Neural progenitor cell (in vitro differentiated cells): Measurements from ENCODE around the gene SCFD2. TPM values are rescaled to one million over a fixed set of nuclear protein-coding genes. Genes with fewer than 3 reads are reported as not detected.
"Not testable (repeated sequence)": the region's sequence is repeated elsewhere in the genome, so short reads cannot be mapped to it uniquely, and the experiment has no call there.

ENCODE experiments used
- DNase-seq: peaks from one replicate; pipeline ENCODE4 v3.0.0-alpha.2; 2016; ENCODE audit warnings: low spot score
- H2AFZ ChIP-seq: fragments of 200-600 bp; sonication (generic); replicated peaks from 2 replicates; pipeline ENCODE4 v1.6.1; 2016; ENCODE audit warnings: antibody characterized with exemption
- H3F3A ChIP-seq: fragments of 200-600 bp; sonication (generic); 2 replicates; pipeline ENCODE4 v1.6.1; 2016; ENCODE audit warnings: antibody characterized with exemption, low read depth
- H3K27ac ChIP-seq: fragments of 200-600 bp; sonication (generic); 2 replicates; pipeline ENCODE4 v1.5.1; 2016; ENCODE audit warnings: mild to moderate bottlenecking
- H3K27me3 ChIP-seq: fragments of 200-600 bp; sonication (generic); 2 replicates; pipeline ENCODE4 v1.6.1; 2016; ENCODE audit warnings: mild to moderate bottlenecking, moderate library complexity
- H3K36me3 ChIP-seq: fragments of 200-600 bp; sonication (generic); 2 replicates; pipeline ENCODE4 v1.5.1; 2016
- H3K4me1 ChIP-seq: fragments of 200-600 bp; sonication (generic); 2 replicates; pipeline ENCODE4 v1.6.1; 2016; ENCODE audit warnings: mixed run types
- H3K4me2 ChIP-seq: fragments of 200-600 bp; sonication (generic); 2 replicates; pipeline ENCODE4 v1.6.1; 2016
- H3K4me3 ChIP-seq: fragments of 200-600 bp; sonication (generic); 2 replicates; pipeline ENCODE4 v1.5.1; 2016
- H3K79me2 ChIP-seq: fragments of 200-600 bp; sonication (generic); 2 replicates; pipeline ENCODE4 v1.6.1; 2016; ENCODE audit warnings: low read depth
- H3K9ac ChIP-seq: fragments of 200-600 bp; sonication (generic); 2 replicates; pipeline ENCODE4 v1.6.1; 2016
- H3K9me3 ChIP-seq: fragments of 200-600 bp; sonication (generic); 2 replicates; pipeline ENCODE4 v1.5.1; 2016; ENCODE audit warnings: low read depth
- H4K20me1 ChIP-seq: fragments of 200-600 bp; sonication (generic); 2 replicates; pipeline ENCODE4 v1.6.1; 2016; ENCODE audit warnings: low read depth
- H3K27ac Mint-ChIP-seq: 3 replicates; pipeline ENCODE4 v1.8.0; 2021; ENCODE audit warnings: mixed read lengths
- H3K27me3 Mint-ChIP-seq: 2 replicates; pipeline ENCODE4 v1.8.0; 2022; ENCODE audit warnings: low read depth, mild to moderate bottlenecking, inconsistent platforms, moderate library complexity, mixed read lengths; ENCODE audit not compliant: insufficient read depth
- H3K36me3 Mint-ChIP-seq: 3 replicates; pipeline ENCODE4 v1.8.0; 2021; ENCODE audit warnings: mixed read lengths
- H3K4me1 Mint-ChIP-seq: 3 replicates; pipeline ENCODE4 v1.8.0; 2021; ENCODE audit warnings: mixed read lengths
- H3K4me3 Mint-ChIP-seq: 3 replicates; pipeline ENCODE4 v1.8.0; 2021; ENCODE audit warnings: mild to moderate bottlenecking, moderate library complexity, mixed read lengths
- H3K9me3 Mint-ChIP-seq: 3 replicates; pipeline ENCODE4 v1.8.0; 2020; ENCODE audit warnings: mixed read lengths
- EZH2 ChIP-seq: fragments of 200-600 bp; sonication (generic); IDR thresholded peaks from 2 replicates; pipeline ENCODE4 v1.6.1; 2017; ENCODE audit warnings: antibody characterized with exemption, mild to moderate bottlenecking, moderate library complexity
- EZH2phosphoT487 ChIP-seq: fragments of 200-600 bp; sonication (generic); IDR thresholded peaks from 2 replicates; pipeline ENCODE4 v1.6.1; 2017; ENCODE audit warnings: antibody characterized with exemption
- total RNA-seq: library from RNA; depleted of rRNA; stranded (reverse); fragments of >200 nt; gene quantifications from 2 replicates; pipeline ENCODE4 v1.2.3, GENCODE V29; 2015; ENCODE audit warnings: low replicate concordance
- TF ChIP-seq, protein P1 (sequence below): fragments of 200-600 bp; sonication (generic); IDR thresholded peaks from 2 replicates; pipeline ENCODE4 v1.5.1; 2017; ENCODE audit warnings: antibody characterized with exemption, mild to moderate bottlenecking

The SCFD2 gene
- 4.4 and 4.8 TPM in 2 replicates for total RNA-seq

DNA sequence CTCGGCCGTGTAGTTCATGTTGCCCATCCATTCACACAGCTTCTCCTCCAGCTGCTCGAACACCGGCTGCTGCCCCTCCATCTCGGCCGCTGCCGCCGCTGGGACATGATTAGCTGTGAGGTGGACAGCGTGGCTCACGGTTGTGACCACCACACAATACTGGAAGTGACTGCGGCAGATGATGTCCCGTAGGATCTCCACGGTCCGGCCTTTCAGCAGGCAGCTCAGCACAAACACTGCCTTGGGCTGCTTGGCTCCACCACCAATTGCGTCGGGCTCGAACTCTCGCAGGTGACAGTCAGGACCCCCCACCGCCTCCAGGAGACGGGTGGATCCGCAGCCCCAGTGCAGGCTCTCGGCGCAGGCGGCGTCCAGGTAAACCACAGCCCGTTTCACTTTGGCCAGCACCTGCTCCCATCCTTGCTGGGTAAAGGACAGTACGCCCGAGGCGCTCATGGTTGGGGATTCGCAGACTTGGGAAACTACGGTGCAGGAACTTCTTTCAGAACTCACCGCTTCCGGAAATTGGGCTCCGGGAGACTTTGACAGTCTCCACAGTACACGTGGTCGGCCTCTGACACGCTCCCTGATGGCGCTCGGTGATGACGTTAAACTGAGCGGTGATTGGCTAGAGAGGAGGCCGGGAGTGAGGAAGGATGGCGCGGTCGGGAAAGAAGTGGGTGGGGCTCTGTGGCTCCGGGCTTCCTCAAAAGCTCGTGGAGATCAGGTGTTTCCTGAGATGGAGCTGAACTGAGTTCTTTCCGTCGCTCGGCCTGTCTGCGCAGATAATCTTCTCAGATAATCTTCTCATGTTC lies at the start of gene SCFD2:
SCFD2 (minus strand) TSS at position 576 of the 815 bp plus-strand sequence.
- Histone ChIP-seq H4K20me1 (no peaks in the 10 kb centered on the region), H3K9ac (peak within 1 kb of the TSS; percentile 12), H3K27me3 (peaks cover 43% of the 10 kb centered on the region), H3F3A (peaks cover 5% of the 10 kb centered on the region), H3K9me3 (no peaks in the 10 kb centered on the region), H3K27ac (no peak within 1 kb of the TSS), H3K4me2 (peak within 1 kb of the TSS; percentile 97), H3K4me1 (peaks cover 8% of the 10 kb centered on the region), H2AFZ (peak within 1 kb of the TSS; percentile 97), H3K79me2 (no peaks in the 10 kb centered on the region), H3K36me3 (no peaks in the 10 kb centered on the region), H3K4me3 (peak within 1 kb of the TSS; percentile 71)
- Mint-ChIP-seq H3K4me3 (peak within 1 kb of the TSS; percentile 93), H3K4me1 (peaks cover 21% of the 10 kb centered on the region), H3K36me3 (no peaks in the 10 kb centered on the region), H3K27ac (no peak within 1 kb of the TSS), H3K9me3 (no peaks in the 10 kb centered on the region), H3K27me3 (peaks cover 4% of the 10 kb centered on the region)
- TF ChIP-seq EZH2phosphoT487 (no peak), EZH2 (no peak)
- TF ChIP-seq, protein P1, sequence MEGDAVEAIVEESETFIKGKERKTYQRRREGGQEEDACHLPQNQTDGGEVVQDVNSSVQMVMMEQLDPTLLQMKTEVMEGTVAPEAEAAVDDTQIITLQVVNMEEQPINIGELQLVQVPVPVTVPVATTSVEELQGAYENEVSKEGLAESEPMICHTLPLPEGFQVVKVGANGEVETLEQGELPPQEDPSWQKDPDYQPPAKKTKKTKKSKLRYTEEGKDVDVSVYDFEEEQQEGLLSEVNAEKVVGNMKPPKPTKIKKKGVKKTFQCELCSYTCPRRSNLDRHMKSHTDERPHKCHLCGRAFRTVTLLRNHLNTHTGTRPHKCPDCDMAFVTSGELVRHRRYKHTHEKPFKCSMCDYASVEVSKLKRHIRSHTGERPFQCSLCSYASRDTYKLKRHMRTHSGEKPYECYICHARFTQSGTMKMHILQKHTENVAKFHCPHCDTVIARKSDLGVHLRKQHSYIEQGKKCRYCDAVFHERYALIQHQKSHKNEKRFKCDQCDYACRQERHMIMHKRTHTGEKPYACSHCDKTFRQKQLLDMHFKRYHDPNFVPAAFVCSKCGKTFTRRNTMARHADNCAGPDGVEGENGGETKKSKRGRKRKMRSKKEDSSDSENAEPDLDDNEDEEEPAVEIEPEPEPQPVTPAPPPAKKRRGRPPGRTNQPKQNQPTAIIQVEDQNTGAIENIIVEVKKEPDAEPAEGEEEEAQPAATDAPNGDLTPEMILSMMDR = no peak
- peak; percentile 95 for DNase-seq

DNA sequence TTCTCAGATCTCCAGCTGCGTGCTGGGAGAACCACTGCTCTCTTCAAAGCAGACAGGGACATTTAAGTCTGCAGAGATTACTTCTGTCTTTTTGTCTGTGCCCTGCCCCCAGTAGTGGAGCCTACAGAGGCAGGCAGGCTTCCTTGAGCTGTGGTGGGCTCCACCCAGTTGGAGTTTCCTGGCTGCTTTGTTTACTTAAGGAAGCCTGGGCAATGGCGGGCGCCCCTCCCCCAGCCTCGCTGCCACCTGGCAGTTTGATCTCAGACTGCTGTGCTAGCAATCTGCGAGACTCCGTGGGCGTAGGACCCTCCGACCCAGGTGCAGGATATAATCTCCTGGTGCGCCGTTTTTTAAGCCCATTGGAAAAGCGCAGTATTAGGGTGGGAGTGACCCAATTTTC lies 43.6 kb upstream of the SCFD2 start:
- not testable (repeated sequence) for H3K4me1 Mint-ChIP-seq, H3K4me2 ChIP-seq, H3F3A ChIP-seq, H3K27me3 ChIP-seq, H3K4me3 ChIP-seq, H3K36me3 ChIP-seq, H3K27ac Mint-ChIP-seq, DNase-seq, H3K4me3 Mint-ChIP-seq, H3K9me3 ChIP-seq, H3K27ac ChIP-seq, H2AFZ ChIP-seq, H3K9ac ChIP-seq, H3K27me3 Mint-ChIP-seq, H3K4me1 ChIP-seq
- peaks cover 40% of the 10 kb centered on the region for H3K36me3 Mint-ChIP-seq
- H3K9me3 Mint-ChIP-seq = peaks cover 29% of the 10 kb centered on the region
- peaks cover 64% of the 10 kb centered on the region for H3K79me2 ChIP-seq
- H4K20me1 ChIP-seq = peaks cover 10% of the 10 kb centered on the region

DNA sequence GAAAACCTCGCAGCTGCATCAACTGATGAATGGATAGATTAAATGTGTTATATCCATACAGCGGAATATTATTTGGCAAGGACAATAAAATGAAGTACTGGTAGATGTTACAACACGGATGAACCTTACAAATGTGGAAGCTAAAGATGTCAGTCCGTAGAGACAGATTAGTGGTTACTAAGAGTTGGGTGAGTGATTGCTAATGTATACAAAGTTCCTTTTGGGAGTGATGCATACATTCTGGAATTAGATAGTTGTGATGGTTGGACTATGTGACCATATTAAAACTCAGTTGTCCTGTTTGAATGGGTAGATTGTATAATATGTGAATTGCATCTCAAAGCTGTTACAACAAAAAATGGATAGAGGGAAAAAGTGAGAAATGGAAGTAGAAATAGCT lies 14.4 kb upstream of the SCFD2 start:
- peaks cover 12% of the 10 kb centered on the region for H3K4me1 ChIP-seq
- Mint-ChIP-seq H3K27ac (no peak overlapping the region), H3K9me3 (no peaks in the 10 kb centered on the region), H3K4me1 (peaks cover 14% of the 10 kb centered on the region), H3K4me3 (no peak overlapping the region), H3K36me3 (peaks cover 8% of the 10 kb centered on the region), H3K27me3 (peaks cover 3% of the 10 kb centered on the region)
- H3K9me3 ChIP-seq = no peaks in the 10 kb centered on the region
- peaks cover 8% of the 10 kb centered on the region for H3K36me3 ChIP-seq
- peak overlapping the region; percentile 79 for H3K4me3 ChIP-seq
- H4K20me1 ChIP-seq = peaks cover 36% of the 10 kb centered on the region
- TF ChIP-seq, protein P1 = no peak
- no peak for TF ChIP-seq EZH2
- no peak for TF ChIP-seq EZH2phosphoT487
- H3K4me2 ChIP-seq = peak overlapping the region; percentile 80
- no peak overlapping the region for H2AFZ ChIP-seq
- peaks cover under 1% of the 10 kb centered on the region for H3K27me3 ChIP-seq
- no peak for DNase-seq
- peaks cover 61% of the 10 kb centered on the region for H3K79me2 ChIP-seq
- H3K9ac ChIP-seq = no peak overlapping the region
- no peak overlapping the region for H3K27ac ChIP-seq
- H3F3A ChIP-seq = no peaks in the 10 kb centered on the region

DNA sequence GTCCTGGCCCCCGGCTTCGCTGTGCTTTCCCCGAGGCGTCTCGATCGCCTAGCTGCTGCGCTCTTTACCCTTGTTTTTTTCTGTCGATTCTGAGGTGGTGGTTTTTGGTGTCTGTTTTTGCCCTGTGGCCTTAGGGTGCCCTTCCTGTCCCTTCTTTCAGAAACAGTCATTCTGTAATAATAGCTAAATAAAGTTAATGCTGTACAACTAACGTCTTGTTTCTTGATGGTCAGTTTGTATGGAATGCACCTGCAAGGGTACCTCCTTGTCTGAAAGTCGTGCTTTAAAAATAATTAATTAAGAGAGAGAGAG lies 12.3 kb upstream of the SCFD2 start:
- Mint-ChIP-seq H3K4me3 (peak overlapping the region; percentile 93), H3K36me3 (peaks cover 2% of the 10 kb centered on the region), H3K9me3 (no peaks in the 10 kb centered on the region), H3K4me1 (peaks cover 14% of the 10 kb centered on the region), H3K27me3 (peaks cover 3% of the 10 kb centered on the region), H3K27ac (peak overlapping the region; percentile 90)
- TF ChIP-seq EZH2 = no peak
- TF ChIP-seq, protein P1 = no peak
- TF ChIP-seq EZH2phosphoT487 = no peak
- peak overlapping the region; percentile 88 for H3K9ac ChIP-seq
- no peaks in the 10 kb centered on the region for H3F3A ChIP-seq
- H3K4me2 ChIP-seq = peak overlapping the region; percentile 80
- peaks cover 56% of the 10 kb centered on the region for H3K79me2 ChIP-seq
- H3K9me3 ChIP-seq = no peaks in the 10 kb centered on the region
- peaks cover 21% of the 10 kb centered on the region for H3K27me3 ChIP-seq
- H3K27ac ChIP-seq = no peak overlapping the region
- peak overlapping the region; percentile 79 for H3K4me3 ChIP-seq
- no peaks in the 10 kb centered on the region for H3K36me3 ChIP-seq
- peaks cover 36% of the 10 kb centered on the region for H4K20me1 ChIP-seq
- no peak for DNase-seq
- peaks cover 12% of the 10 kb centered on the region for H3K4me1 ChIP-seq
- H2AFZ ChIP-seq = peak overlapping the region; percentile 82
